Lung (tissue), 12 donors: ENCODE results near the gene UVSSA. TPM values are rescaled to one million over a fixed set of nuclear protein-coding genes. Genes with fewer than 3 reads are reported as not detected.

Source experiments
- ATAC-seq: fragments of 200-7000 bp; cut with Tn5 transposase; one replicate; pipeline ENCODE4 v1.9.1; 2020; ENCODE audit warnings: moderate number of reproducible peaks; ENCODE audit not compliant: insufficient read depth, low FRiP score
- DNase-seq, 3 donors: peaks; one replicate each; pipeline ENCODE4 v3.0.0-alpha.2; 2013 to 2017
- H3K27ac ChIP-seq, 2 donors: one replicate each; pipeline ENCODE4 v1.5.1; 2013; ENCODE audit warnings: mild to moderate bottlenecking in 2 of 2, moderate library complexity in 2 of 2, control low read depth in 1 of 2, inconsistent platforms in 1 of 2, low read depth in 1 of 2, low read length in 1 of 2
- H3K27me3 ChIP-seq, 3 donors: one replicate each; pipeline ENCODE4 v1.5.1; 2013; ENCODE audit warnings: low read length in 2 of 3; ENCODE audit not compliant: control insufficient read depth in 3 of 3, insufficient read depth in 3 of 3
- H3K36me3 ChIP-seq, 4 donors: one replicate each; pipeline ENCODE4 v1.5.1; 2013; ENCODE audit warnings: low read length in 4 of 4, mild to moderate bottlenecking in 1 of 4, moderate library complexity in 1 of 4; ENCODE audit not compliant: control insufficient read depth in 4 of 4, insufficient read depth in 4 of 4
- H3K4me1 ChIP-seq, 5 donors: one replicate each; pipeline ENCODE4 v1.5.1; 2013; ENCODE audit warnings: low read length in 5 of 5, mild to moderate bottlenecking in 2 of 5, moderate library complexity in 1 of 5; ENCODE audit not compliant: control insufficient read depth in 5 of 5, insufficient read depth in 5 of 5
- H3K4me3 ChIP-seq: one replicate; pipeline ENCODE4 v1.5.1; 2013; ENCODE audit warnings: mild to moderate bottlenecking, control low read depth, moderate library complexity
- H3K9ac ChIP-seq, 2 donors: one replicate each; pipeline ENCODE4 v1.5.1; 2013; ENCODE audit warnings: low read length in 2 of 2, control low read depth in 1 of 2; ENCODE audit not compliant: insufficient read depth in 1 of 2
- H3K9me3 ChIP-seq, 4 donors: one replicate each; pipeline ENCODE4 v1.5.1; 2013; ENCODE audit warnings: low read length in 3 of 4, mild to moderate bottlenecking in 1 of 4, moderate library complexity in 1 of 4; ENCODE audit not compliant: control insufficient read depth in 4 of 4, insufficient read depth in 3 of 4
- CTCF ChIP-seq: IDR thresholded peaks from 2 replicates; pipeline ENCODE4 v1.5.1; 2012; ENCODE audit warnings: mild to moderate bottlenecking; ENCODE audit errors: control extremely low read depth, extremely low read depth
- WGBS, 2 donors: extraction: QIAGEN DNeasy Blood & Tissue Kit; methylation state at CpG; one replicate each; pipeline ENCODE4 v1.1.7; 2013; 5-methylcytosine and 5-hydroxymethylcytosine counted together
- polyA plus RNA-seq, 2 donors: library from polyadenylated mRNA; stranded (reverse); fragments of 200-250 nt; gene quantifications; one replicate each; pipeline ENCODE4 v1.2.1, GENCODE V29; 2013
- total RNA-seq, 2 donors: library from RNA; depleted of rRNA in 1 of 2; stranded (reverse); fragments of >200 nt in 1 of 2; gene quantifications; one replicate each; pipeline ENCODE4 v1.2.1, GENCODE V29; 2014 to 2021
- donor health status: control.
- donor health status: control.
- donor health status: Bipolar disorder and iron deficiency.
- donor health status: healthy.
- donor health status: DM: yes; HTN: yes; CAD: no.

Gene UVSSA
- total and polyA plus RNA-seq, 4 donors = 9.8 to 50.9 (median 17.7) TPM

- Histone ChIP-seq H3K36me3 (no peaks in the 10 kb centered on the region), H3K4me1 (peaks cover 0 to 22% (median 0%) of the 10 kb centered on the region in 5 donors), H3K9ac (no peak within 1 kb of the TSS), H3K9me3 (peaks cover 0 to 16% (median 0%) of the 10 kb centered on the region in 4 donors), H3K4me3 (no peak within 1 kb of the TSS), H3K27me3 (peaks cover 22 to 60% (median 39%) of the 10 kb centered on the region in 3 donors), H3K27ac (no peak within 1 kb of the TSS)
- no peak for TF ChIP-seq CTCF
- no peak for DNase-seq
- WGBS, 2 donors = 5% methylated on average over 58 to 91 of the region's 91 CpGs
- ATAC-seq = no peak
Observed at GRCh38 chr4:1406394-1406980, 59.5 kb downstream of the UVSSA start, which contains the start of gene NKX1-1. TSS of gene NKX1-1 (minus strand) at chr4:1406442. CDS start at chr4:1406442, 0 bp downstream.

DNA sequence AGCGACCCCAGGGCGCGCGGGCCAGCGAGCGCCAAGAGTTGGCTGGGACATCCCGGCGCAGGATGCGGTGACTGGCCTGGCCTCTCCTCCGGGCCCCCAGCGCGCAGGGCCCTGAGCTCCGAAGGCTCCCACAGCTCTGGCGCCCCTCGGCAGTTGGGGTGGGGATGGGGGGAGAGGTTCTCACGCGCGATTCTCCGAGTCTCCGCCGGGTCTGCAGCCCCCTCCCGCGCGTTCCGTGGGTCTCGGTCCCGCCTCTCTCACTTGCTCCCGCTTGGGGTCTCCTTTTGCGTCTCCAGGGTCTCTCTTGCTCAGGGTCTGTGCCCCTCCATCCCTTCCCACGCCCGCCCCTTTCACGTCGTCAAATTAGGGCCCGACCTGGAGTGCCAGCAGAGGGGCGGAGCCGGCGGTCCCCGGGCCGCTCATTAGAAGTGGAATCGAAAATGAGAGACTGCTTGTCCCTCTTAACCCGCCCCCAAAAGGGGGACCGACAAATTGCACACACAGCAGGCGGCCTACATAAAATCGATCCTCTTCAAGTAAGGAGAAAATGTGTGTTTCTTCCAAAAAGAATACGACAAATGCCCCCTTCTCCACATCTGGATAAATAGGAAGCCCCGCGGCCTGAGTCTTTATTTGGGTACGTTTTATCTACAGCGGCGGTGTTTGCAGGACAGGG, 60.1 kb downstream of the UVSSA start:
- Histone ChIP-seq H3K9ac (no peak overlapping the region), H3K9me3 (peaks cover 0 to 16% (median 0%) of the 10 kb centered on the region in 4 donors), H3K4me3 (no peak overlapping the region), H3K27ac (no peak overlapping the region), H3K36me3 (no peaks in the 10 kb centered on the region), H3K27me3 (peaks cover 17 to 59% (median 36%) of the 10 kb centered on the region in 3 donors), H3K4me1 (peaks cover 0 to 22% (median 0%) of the 10 kb centered on the region in 5 donors)
- no peak for DNase-seq
- no peak for TF ChIP-seq CTCF
- WGBS, 2 donors = 10 to 11% methylated on average over 45 to 50 of the region's 50 CpGs
- no peak for ATAC-seq

GRCh38 chr4:1407657-1408333, 60.8 kb downstream of the UVSSA start:
- DNase-seq = no peak
- TF ChIP-seq CTCF = no peak
- 6 to 13% methylated on average over 35 to 53 of the region's 53 CpGs for WGBS, 2 donors
- H3K36me3 ChIP-seq = no peaks in the 10 kb centered on the region
- peaks cover 23 to 62% (median 31%) of the 10 kb centered on the region in 3 donors for H3K27me3 ChIP-seq
- peaks cover 0 to 18% (median 0%) of the 10 kb centered on the region in 5 donors for H3K4me1 ChIP-seq
- ATAC-seq = no peak
- no peak overlapping the region for H3K27ac ChIP-seq
- H3K4me3 ChIP-seq = no peak overlapping the region
- no peak overlapping the region for H3K9ac ChIP-seq
- H3K9me3 ChIP-seq = peaks cover 0 to 16% (median 0%) of the 10 kb centered on the region in 4 donors
